OCI-LY3 (cell line): ENCODE data around the gene OTULINL.

Experiments used
- CTCF ChIP-seq: fragments of 200-600, 300-600 bp; sonication (generic); IDR thresholded peaks from 2 replicates; pipeline ENCODE4 v1.5.1; 2014; ENCODE audit warnings: antibody characterized with exemption, low read length, low read depth
- EZH2phosphoT487 ChIP-seq: fragments of 200-600 bp; shearing (Covaris generic); IDR thresholded peaks from 2 replicates; pipeline ENCODE4 v1.6.1; 2018; ENCODE audit warnings: antibody characterized with exemption, mixed run types, low read depth

- TF ChIP-seq CTCF = no peak
- TF ChIP-seq EZH2phosphoT487 = no peak
These were observed 7.4 kb downstream of the OTULINL start for GRCh38 chr5:14588758-14589543.
